Activated naive CD4-positive, alpha-beta T cell treated with anti-CD3 and anti-CD28 coated beads, Interleukin-2, amount 50 U/mL, for 72 hours (primary cell): ENCODE measurements around the gene METTL13. TPM values are rescaled to one million over a fixed set of nuclear protein-coding genes. Genes with fewer than 3 reads are reported as not detected.

Source experiments
- ATAC-seq, 2 donors: fragments of 150-1000 bp; cut with Tn5 transposase; 2 replicates each; pipeline ENCODE4 v1.10.0; 2021; ENCODE audit warnings: mild to moderate bottlenecking in 2 of 2, moderate library complexity in 2 of 2
- DNase-seq, 2 donors: peaks; one replicate each; pipeline ENCODE4 v3.0.0; 2021 to 2022; ENCODE audit warnings: low spot score in 2 of 2
- H3K27ac Mint-ChIP-seq, 2 donors: one replicate each; pipeline ENCODE4 v1.8.0; 2022; ENCODE audit warnings: mild to moderate bottlenecking in 2 of 2, mixed read lengths in 2 of 2
- H3K36me3 Mint-ChIP-seq, 2 donors: one replicate each; pipeline ENCODE4 v1.8.0; 2022; ENCODE audit warnings: mixed read lengths in 2 of 2
- H3K9me3 Mint-ChIP-seq, 2 donors: one replicate each; pipeline ENCODE4 v1.8.0; 2022; ENCODE audit warnings: mixed read lengths in 2 of 2
- total RNA-seq, 2 donors: library from RNA; stranded (reverse); gene quantifications; one replicate each; pipeline ENCODE4 v1.2.3, GENCODE V29; 2022

METTL13 gene
- total RNA-seq, 2 donors from 2014 or later: 53.0 to 57.4 TPM

DNA sequence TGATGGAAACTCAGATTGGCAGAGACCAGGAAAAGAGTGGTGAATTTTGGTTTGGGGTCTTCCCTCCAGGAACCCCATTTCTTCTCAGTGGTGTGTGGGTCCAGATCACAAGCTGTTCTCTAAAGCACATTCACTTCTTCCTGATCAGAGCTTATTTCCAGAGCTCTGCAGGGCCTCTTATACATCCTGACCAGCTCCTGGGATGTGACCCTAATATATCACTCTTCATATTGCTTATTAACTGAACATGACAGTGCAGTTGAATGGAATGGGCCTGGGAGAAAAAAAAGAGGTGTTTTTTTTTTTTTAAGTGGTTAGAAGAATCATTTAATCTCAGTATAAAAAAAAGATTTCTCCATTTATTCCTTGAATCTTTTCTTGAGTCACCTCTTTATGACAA, 30.2 kb downstream of the METTL13 start:
- no peak for ATAC-seq
- Mint-ChIP-seq H3K27ac (no peak overlapping the region), H3K9me3 (no peaks in the 10 kb centered on the region), H3K36me3 (no peaks in the 10 kb centered on the region)
- no peak for DNase-seq

DNA sequence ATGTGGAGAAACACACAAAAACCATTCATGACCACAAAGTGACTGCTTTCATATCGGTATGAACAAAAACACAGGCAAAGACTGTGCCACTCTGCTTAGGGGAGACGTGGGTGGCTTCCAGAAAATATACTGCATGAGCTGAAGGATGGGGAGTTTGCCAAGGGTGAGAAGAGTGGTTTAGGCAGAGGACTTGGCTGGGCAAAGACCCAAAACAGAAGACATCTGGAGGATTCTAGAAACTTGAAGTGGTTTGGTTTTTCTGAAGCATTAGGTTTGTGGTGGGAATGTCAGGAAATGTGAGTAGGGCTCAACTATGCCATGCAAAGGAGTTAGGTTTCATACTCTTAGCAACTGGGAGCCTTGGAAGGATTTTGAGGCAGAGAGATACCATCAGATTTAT, 33.2 kb downstream of the METTL13 start:
- no peak for ATAC-seq
- H3K27ac Mint-ChIP-seq: no peak overlapping the region

DNA sequence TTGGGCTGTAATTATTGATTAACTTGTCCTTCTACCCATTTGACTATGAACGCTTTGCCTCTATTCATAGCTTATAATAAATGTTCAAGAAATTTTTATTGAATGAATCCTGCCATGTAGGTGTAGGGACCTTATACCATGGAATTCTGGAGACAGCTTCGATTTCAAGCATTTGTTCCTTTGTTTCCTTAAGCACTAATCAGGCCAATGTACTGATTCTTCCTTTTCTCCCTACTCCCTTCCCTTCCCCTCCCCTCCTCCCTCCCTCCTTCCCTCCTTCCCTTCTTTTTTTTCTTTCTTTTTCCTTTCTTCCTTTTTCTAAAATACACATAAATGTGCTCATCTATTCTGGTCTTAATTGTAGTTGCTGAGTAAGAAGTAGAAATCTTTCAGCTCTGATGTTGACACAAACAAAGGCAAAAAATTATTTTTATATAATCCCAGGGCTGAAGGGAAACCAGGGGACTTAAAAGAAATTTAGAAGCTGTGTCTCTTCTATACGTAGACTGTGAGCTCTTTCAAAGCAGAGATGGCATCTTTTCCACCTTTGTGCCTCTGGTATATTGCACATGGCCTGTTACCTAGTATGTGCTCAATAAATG, 34.9 kb downstream of the METTL13 start:
- Mint-ChIP-seq H3K36me3 (no peaks in the 10 kb centered on the region), H3K27ac (peak overlapping the region in 1 of 2 donors; percentile 31), H3K9me3 (no peaks in the 10 kb centered on the region)
- DNase-seq: no peak
- no peak for ATAC-seq

More for the DNA sequence above, 33.2 kb downstream of the METTL13 start:
- H3K9me3 Mint-ChIP-seq: no peaks in the 10 kb centered on the region
- no peak for DNase-seq
- H3K36me3 Mint-ChIP-seq: no peaks in the 10 kb centered on the region

DNA sequence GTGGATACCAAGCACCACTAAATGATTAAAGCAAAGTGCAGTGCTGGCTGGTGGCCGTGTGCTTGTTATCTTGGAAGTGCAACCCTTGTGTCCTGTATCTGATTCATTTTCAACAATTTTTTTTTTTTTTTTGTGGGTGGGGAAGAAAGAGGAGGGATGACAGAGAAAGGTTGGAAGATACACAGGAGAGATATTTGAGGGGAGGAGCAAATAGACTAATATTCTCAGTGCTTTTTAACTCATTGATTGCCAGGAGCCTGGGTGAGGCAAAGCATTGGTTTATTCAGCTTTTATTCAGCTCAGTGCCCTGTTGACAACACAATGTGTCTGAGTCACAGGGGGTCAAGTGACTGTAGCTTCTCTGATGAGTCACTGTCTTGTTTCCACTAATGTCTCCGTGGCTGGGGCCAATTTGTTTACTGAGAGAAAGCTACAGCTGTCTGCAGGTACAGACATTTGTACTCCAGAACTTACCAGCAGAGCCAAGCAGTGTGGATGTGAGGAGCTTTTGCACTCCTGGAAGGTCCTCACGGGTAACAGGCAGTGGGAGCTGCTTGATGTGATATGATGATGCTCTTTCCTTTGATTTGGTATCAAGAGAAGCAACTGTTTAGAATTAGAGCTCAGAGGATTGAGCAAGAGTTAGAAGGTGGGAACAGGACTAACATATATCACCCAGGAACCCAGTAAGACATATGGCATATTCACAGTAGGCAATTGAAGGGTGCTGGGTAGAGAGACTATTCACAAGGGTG, 36.2 kb downstream of the METTL13 start:
- Mint-ChIP-seq H3K27ac (peak overlapping the region; percentile 79 to 97), H3K9me3 (no peaks in the 10 kb centered on the region), H3K36me3 (no peaks in the 10 kb centered on the region)
- peak; percentile 93 to 98 for ATAC-seq
- DNase-seq: peak in 1 of 2 donors; percentile 55

DNA sequence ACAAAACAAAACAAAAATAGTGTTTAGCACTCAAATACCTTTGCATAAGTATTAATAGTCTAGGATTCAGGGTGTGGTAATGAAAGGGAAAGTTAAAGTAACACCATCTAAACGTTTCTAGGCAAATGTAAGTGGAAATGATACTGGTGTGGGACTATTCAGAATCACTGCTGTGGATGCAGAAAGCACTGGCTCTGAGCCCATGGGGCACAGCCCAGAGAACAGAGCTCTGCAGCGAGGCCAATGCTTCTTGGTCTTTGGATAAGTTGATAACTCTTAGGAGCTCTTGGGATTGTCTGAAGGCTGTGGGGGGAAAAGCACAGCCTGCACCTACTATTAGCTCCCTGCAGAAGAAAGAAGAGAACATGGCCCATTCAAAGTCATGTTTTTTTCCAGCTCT, 38.5 kb downstream of the METTL13 start:
- DNase-seq (no peak), ATAC-seq (no peak)
- no peak overlapping the region for H3K27ac Mint-ChIP-seq
- peaks cover 0 to 3% of the 10 kb centered on the region in 2 donors for H3K9me3 Mint-ChIP-seq
- H3K36me3 Mint-ChIP-seq: peaks cover 3 to 5% of the 10 kb centered on the region in 2 donors

DNA sequence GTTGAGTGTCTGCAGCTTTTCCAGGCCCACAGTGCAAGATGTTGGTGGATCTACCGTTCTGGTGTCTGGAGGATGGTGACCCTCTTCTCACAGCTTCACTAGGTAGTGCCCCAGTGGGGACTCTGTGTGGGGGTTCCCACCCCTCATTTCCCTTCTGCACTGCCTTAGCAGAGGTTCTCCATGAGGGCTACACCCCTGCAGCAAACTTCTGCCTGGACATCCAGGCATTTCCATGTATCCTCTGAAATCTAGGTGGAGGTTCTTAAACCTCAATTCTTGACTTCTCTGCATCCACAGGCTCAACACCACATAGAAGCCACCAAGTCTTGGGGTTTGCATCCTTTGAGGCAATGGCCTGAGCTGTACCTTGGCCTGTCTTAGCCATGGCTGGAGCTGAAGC, 45.5 kb downstream of the METTL13 start:
- H3K27ac Mint-ChIP-seq: no peak overlapping the region
- ATAC-seq (no peak), DNase-seq (no peak)
- H3K9me3 Mint-ChIP-seq: peaks cover 24 to 34% of the 10 kb centered on the region in 2 donors
- H3K36me3 Mint-ChIP-seq: peaks cover 30 to 32% of the 10 kb centered on the region in 2 donors

DNA sequence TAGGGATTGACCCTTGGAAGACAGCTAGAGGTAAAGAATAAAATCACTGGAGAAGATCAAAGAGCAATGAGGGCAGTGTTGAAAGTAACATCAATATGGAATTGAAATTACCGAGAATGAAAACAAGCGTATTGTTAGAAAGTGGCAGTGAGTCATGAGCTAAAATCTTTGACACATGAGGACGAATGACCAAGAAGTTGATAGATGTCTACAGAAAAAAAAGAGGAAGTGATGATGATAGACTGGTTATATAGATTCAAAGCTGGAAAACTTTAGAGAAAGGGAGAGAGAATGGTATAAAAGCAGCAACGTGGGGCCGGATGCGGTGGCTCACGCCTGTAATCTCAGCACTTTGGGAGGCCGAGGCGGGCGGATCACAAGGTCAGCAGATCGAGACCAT, 47.3 kb downstream of the METTL13 start:
- H3K27ac Mint-ChIP-seq: no peak overlapping the region
- peaks cover 30 to 32% of the 10 kb centered on the region in 2 donors for H3K36me3 Mint-ChIP-seq
- ATAC-seq (peak in 1 of 2 donors; percentile 28), DNase-seq (no peak)
- peaks cover 24 to 34% of the 10 kb centered on the region in 2 donors for H3K9me3 Mint-ChIP-seq

DNA sequence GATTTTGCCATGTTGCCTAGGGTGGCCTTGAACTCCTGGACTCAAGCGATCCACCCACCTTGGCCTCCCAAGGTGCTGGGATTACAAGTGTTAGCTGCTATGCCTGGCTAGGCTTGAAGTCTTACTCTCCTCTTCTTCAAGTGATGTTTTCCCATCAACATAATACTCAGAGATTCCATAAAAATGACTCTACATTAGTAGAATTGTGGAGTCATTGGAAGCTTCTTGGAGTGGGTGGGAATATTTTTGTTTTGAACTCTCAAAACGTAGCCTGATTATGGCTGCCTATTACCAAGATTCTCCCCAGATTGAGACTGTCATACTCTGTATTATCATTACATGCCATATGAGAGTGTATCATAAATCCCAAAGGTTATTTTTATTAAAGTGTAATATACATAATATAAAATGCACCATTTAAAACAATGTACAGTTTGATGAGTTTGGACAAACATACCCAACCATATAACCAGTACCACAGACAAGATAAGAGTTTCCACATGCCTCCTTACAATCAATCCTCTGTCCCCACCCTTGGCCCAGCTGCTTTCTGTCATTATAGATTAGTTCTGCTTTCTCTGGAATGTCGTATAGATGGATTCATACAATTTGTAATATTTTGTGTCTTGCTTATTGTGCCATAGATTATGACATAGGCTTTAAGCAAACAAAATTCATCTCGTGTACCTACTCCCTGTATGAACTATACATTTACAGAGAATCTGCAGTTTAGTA, 51.8 kb downstream of the METTL13 start:
- Mint-ChIP-seq H3K9me3 (peaks cover 6% of the 10 kb centered on the region in 2 donors), H3K36me3 (peaks cover 0 to under 1% of the 10 kb centered on the region in 2 donors), H3K27ac (no peak overlapping the region)
- DNase-seq: no peak
- no peak for ATAC-seq

DNA sequence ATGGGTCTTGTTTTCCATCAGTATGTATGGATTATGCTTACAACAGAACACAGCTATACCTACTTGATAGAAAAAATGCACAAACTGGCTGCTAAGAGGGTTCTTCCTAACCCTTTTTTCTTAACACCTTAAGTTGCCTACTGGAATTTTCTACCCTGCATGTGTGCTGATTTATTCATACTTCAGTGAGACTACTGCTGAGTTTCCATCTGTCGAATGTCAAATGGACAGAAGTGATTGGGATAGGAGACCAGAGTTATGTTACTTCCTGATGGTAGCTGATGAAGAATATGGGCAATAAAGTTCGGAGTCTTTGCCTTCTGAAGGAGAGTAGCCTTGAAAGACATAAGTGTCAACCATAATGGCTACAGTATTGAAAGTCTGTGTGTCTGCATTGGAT, 53.4 kb downstream of the METTL13 start:
- Mint-ChIP-seq H3K36me3 (no peaks in the 10 kb centered on the region), H3K27ac (no peak overlapping the region), H3K9me3 (no peaks in the 10 kb centered on the region)
- DNase-seq (no peak), ATAC-seq (no peak)

DNA sequence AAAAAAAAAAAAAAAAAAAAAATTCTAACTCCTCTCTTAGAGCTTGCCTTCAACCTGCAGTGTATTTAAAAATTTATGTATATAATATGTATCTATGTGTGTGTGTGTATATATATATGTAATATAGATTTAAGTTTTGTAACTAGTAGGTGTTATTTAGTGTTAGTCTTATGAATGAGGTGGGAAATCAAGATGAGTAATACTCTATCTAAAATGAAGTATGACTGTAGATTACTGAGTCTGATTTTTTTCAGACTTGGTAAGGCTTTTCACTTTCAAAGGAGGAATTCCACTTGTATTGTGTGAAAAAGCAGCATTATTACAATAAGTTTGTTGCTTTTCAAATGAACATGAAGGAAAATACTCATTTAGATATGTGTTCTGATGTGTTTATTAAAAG, 54.4 kb downstream of the METTL13 start:
- DNase-seq: no peak
- ATAC-seq: peak in 1 of 2 donors; percentile 54
- no peaks in the 10 kb centered on the region for H3K36me3 Mint-ChIP-seq

DNA sequence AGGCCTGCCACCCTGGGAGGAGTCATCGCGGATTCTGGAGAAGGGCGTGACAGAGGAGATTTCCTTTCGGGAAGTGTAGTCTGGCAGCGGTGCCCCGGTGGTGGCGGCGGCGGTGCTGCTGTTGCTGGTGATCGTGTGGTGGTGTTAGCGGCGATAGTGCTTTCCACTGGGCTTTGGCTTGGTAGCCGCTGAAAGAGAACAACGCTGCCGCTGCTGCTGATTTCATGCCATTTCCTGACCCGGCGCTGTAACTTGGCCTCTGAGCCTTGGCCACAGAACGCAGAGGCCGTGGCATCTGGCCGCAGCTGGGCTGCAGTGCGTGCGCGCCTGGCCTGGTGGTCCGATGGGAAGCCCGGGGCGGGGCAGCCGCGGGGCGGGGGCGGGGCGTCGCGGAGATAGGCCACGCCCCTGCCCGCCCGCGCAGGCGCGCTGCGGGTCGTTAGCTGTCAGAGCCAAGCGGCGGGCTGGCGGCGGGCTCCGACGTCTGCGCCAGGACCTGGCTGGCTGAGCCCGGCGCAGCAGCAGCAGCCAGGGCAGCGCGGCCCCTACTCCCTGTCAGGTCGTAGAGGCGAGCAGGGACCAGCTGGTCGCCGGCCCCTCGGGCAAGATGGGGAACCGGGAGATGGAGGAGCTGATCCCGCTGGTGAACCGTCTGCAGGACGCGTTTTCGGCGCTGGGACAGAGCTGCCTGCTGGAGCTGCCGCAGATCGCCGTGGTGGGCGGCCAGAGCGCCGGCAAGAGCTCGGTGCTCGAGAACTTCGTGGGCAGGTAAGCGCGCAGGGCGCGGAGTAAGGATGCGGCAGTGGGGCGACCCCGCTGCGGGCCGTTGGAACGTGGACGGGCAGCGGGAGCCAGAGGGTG, 59.8 kb downstream of the METTL13 start, which contains the start of gene DNM3:
TSS of gene DNM3 (plus strand) at position 449 of the 861 bp plus-strand sequence. CDS start at position 608, 159 bp downstream.
- H3K9me3 Mint-ChIP-seq: no peaks in the 10 kb centered on the region
- peak within 1 kb of the TSS; percentile 61 to 79 for H3K27ac Mint-ChIP-seq
- DNase-seq (peak; percentile 80 to 88), ATAC-seq (peak; percentile 93 to 95)
- peaks cover 0 to 7% of the 10 kb centered on the region in 2 donors for H3K36me3 Mint-ChIP-seq

More for the DNA sequence above, 54.4 kb downstream of the METTL13 start:
- no peaks in the 10 kb centered on the region for H3K9me3 Mint-ChIP-seq
- no peak overlapping the region for H3K27ac Mint-ChIP-seq

DNA sequence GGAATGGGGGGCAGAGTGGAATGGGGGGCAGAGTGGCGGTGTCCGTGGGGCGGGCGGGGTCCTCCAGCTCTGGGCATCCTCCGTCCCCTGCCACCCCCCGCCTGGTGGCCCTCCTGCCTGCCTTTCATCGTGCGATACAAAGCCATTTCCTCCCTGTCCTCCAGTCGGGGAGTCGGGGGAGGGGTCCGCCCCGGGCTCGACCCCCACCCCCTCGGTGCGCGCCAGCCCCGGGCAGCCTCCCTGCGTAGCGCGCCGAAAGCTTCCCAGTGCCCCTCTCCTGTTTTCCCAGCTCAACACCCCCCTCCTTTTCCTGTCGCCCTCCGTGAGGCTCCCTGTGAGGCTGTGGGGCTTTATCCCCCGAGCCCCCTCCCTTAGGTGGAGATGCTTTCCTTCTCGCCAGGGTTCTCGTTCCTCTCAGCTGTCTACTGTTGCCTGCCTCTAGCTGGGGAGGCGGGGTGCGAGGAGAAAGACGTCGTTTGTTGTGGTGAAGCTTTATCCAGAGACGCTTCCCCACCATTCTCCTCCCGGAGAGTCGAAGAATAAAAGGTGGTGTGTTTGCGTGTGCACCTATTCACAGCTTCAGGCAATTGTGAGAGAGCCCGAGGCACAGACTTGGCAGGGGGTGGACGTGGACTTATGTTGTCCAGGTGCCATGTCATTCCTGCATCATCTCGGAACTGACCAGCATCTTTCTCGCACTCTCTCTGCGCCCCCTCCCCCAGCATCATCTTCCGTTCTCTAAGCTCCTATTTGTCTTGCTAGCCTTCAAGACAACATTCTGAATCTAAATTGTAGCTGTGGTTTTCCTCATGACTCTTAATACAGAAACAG, 60.7 kb downstream of the METTL13 start:
- Mint-ChIP-seq H3K36me3 (peaks cover 0 to 7% of the 10 kb centered on the region in 2 donors), H3K9me3 (no peaks in the 10 kb centered on the region), H3K27ac (peak overlapping the region in 1 of 2 donors; percentile 51)
- ATAC-seq (no peak), DNase-seq (peak in 1 of 2 donors; percentile 7)

DNA sequence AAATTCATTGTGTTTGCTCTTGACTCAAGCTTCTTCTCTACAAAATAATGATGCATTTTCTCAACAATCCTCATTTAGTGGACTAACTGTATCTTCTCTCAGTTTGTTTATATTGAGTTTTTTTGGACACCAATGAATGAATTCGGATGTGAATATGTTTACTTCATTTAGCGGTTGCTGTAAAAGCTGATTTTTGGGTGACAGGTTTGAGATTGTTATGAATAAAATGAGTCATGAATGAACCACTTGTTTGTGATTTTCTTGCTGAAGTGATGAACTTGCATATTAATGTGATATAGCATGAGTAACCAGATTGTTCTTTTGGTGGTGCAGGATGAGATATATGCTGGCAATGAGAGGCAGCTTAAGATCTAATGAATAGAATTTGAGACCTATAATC, 62.9 kb downstream of the METTL13 start:
- no peaks in the 10 kb centered on the region for H3K9me3 Mint-ChIP-seq

DNA sequence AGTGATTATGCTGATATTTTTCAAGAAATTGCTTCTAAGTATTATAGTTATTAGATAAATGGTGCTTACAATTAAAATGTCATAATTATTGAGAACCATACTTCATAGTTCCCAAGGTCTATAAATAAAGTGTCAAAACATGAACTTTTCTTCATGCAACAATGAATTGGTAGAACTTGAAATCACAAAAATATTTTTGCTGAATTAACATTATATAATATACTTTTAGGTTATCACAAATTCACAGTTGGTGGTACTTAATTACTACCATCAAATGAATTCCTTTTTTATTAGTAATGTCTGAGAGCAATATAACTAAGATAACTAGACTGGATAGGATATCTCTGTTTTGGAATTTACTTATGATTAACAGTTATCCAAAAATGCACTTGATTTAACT, 64.5 kb downstream of the METTL13 start:
- no peak for ATAC-seq
- DNase-seq: no peak
- Mint-ChIP-seq H3K9me3 (no peaks in the 10 kb centered on the region), H3K27ac (no peak overlapping the region), H3K36me3 (peaks cover 0 to 7% of the 10 kb centered on the region in 2 donors)

More for the DNA sequence above, 62.9 kb downstream of the METTL13 start:
- Mint-ChIP-seq H3K36me3 (peaks cover 0 to 7% of the 10 kb centered on the region in 2 donors), H3K27ac (no peak overlapping the region)
- ATAC-seq (no peak), DNase-seq (no peak)
